Astrocyte (in vitro differentiated cells and primary cell): ENCODE measurements around the gene HS6ST3. TPM values are rescaled to one million over a fixed set of nuclear protein-coding genes. Genes with fewer than 3 reads are reported as not detected.

Source experiments
- DNase-seq: peaks from one replicate; pipeline ENCODE4 v3.0.0-alpha.2; 2010; ENCODE audit warnings: low read depth
- FAIRE-seq: peaks from 2 replicates; lab custom pipeline; 2011; peaks lifted over from hg19 to GRCh38; lab: Jason Lieb, UNC
- H2AFZ ChIP-seq: 2 replicates; pipeline ENCODE4 v1.6.0; 2012; ENCODE audit warnings: low read depth, low read length, inconsistent platforms
- H3K27ac ChIP-seq: 2 replicates; pipeline ENCODE4 v1.5.1; 2011; ENCODE audit warnings: low read depth, low read length, inconsistent platforms
- H3K27me3 ChIP-seq: 2 replicates; pipeline ENCODE4 v1.6.0; 2011; ENCODE audit warnings: low read length, inconsistent platforms; ENCODE audit not compliant: insufficient read depth
- H3K36me3 ChIP-seq: 2 replicates; pipeline ENCODE4 v1.5.1; 2011; ENCODE audit warnings: low read length, inconsistent platforms; ENCODE audit not compliant: insufficient read depth
- H3K4me1 ChIP-seq: 2 replicates; pipeline ENCODE4 v1.5.1; 2011; ENCODE audit warnings: low read length, inconsistent platforms; ENCODE audit not compliant: insufficient read depth
- H3K4me2 ChIP-seq: 2 replicates; pipeline ENCODE4 v1.6.0; 2012; ENCODE audit warnings: low read length, inconsistent platforms
- H3K4me3 ChIP-seq: 2 replicates; pipeline ENCODE4 v1.5.1; 2011; ENCODE audit warnings: low read depth, mild to moderate bottlenecking, low read length, inconsistent platforms; ENCODE audit not compliant: insufficient read depth
- H3K79me2 ChIP-seq: 2 replicates; pipeline ENCODE4 v1.6.0; 2012; ENCODE audit warnings: mild to moderate bottlenecking, low read length, inconsistent platforms; ENCODE audit not compliant: insufficient read depth
- H3K9ac ChIP-seq: 2 replicates; pipeline ENCODE4 v1.6.0; 2012; ENCODE audit warnings: mild to moderate bottlenecking, low read length, inconsistent platforms
- H3K9me3 ChIP-seq: 2 replicates; pipeline ENCODE4 v1.5.1; 2012; ENCODE audit warnings: low read depth, mild to moderate bottlenecking, low read length, inconsistent platforms; ENCODE audit not compliant: insufficient read depth
- H4K20me1 ChIP-seq: 2 replicates; pipeline ENCODE4 v1.6.0; 2012; ENCODE audit warnings: low read length, inconsistent platforms; ENCODE audit not compliant: insufficient read depth
- H3K27ac Mint-ChIP-seq: one replicate; pipeline ENCODE4 v1.8.0; 2021; ENCODE audit warnings: mild to moderate bottlenecking, mixed read lengths; ENCODE audit not compliant: unreplicated experiment
- H3K27me3 Mint-ChIP-seq: one replicate; pipeline ENCODE4 v1.8.0; 2021; ENCODE audit warnings: low read depth, mixed read lengths; ENCODE audit not compliant: unreplicated experiment
- H3K36me3 Mint-ChIP-seq: one replicate; pipeline ENCODE4 v1.8.0; 2021; ENCODE audit warnings: low read depth, mixed read lengths; ENCODE audit not compliant: unreplicated experiment
- H3K4me1 Mint-ChIP-seq: one replicate; pipeline ENCODE4 v1.8.0; 2021; ENCODE audit warnings: low read depth, mixed read lengths; ENCODE audit not compliant: unreplicated experiment
- H3K4me3 Mint-ChIP-seq: one replicate; pipeline ENCODE4 v1.8.0; 2021; ENCODE audit warnings: mild to moderate bottlenecking, moderate library complexity, mixed read lengths; ENCODE audit not compliant: unreplicated experiment
- H3K9me3 Mint-ChIP-seq: one replicate; pipeline ENCODE4 v1.8.0; 2021; ENCODE audit warnings: mild to moderate bottlenecking, mixed read lengths; ENCODE audit not compliant: unreplicated experiment
- EZH2 ChIP-seq: IDR thresholded peaks from 2 replicates; pipeline ENCODE4 v1.6.1; 2012; ENCODE audit warnings: mild to moderate bottlenecking, low read length, inconsistent platforms; ENCODE audit not compliant: insufficient read depth
- total RNA-seq: library from RNA; stranded (reverse); gene quantifications from 2 replicates; pipeline ENCODE4 v1.2.1, GENCODE V29; 2021
- TF ChIP-seq, protein P1 (sequence below): IDR thresholded peaks from 2 replicates; pipeline ENCODE4 v1.5.1; 2011; ENCODE audit warnings: low read depth, mild to moderate bottlenecking, inconsistent platforms, low read length, moderate library complexity; ENCODE audit not compliant: insufficient read depth

HS6ST3 gene
- total RNA-seq, 1 donor from 2014 or later, result 0.07 TPM

DNA sequence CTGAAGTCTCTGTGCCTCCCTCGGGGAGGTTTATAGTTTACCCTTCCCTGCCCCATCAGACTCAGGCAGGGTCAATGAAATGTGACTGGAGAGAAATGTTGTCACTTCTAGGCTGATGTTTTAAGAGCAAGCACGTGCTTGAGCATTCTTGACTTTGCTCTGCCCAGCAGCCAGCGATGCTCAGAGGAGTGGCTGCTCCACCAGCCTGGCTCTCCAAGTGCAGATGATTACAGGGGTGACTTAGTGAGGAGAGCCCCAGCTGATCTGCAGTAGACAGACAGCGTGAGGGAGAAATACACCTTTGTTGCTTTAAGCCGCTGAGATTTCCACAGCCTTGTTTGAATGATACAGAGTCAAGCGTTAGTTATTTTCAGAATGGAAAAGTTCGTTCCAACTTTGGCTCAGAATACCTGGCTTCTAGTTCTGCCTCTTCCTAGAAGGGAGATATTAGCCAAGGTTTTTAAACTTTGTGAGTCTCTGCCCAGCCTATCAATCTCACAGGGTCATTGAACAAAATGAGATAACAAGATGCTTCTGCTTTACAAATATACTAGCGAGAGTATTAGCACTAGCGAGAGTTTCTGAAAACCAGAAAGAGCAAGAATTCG lies 760.7 kb downstream of the HS6ST3 start:
- no peaks in the 10 kb centered on the region for H3K4me1 Mint-ChIP-seq

DNA sequence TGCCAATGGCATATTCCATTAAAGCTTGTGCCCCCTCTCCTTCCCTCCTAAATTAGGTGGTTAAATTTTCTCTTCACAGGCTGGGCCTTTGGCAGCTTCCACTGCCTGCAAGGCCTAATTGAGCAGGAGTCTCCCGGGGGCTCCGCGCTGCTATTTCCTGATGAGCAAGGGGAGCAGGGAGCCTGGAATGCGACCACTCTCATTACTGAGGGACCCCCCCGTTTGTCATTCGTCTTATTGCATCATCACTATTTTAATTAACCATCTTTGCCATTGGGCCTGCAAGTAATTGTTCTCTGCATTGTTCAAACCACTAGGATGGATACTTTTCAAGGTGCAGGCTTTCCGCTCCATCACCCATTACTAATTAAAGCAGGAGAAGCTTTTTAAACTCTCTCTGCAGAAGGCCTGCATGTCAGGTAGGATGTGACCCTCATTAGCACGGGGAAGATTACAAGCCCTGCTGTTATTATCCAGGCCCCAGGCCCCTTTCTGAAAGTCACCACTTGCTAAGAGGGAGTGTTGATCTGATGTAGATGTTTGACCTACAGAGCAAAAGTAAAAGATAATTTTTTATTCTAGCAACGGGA lies 762.0 kb downstream of the HS6ST3 start:
- Mint-ChIP-seq H3K9me3 (no peaks in the 10 kb centered on the region), H3K36me3 (no peaks in the 10 kb centered on the region)

More for the DNA sequence above, 760.7 kb downstream of the HS6ST3 start:
- no peak overlapping the region for H3K4me2 ChIP-seq
- no peaks in the 10 kb centered on the region for H4K20me1 ChIP-seq
- no peaks in the 10 kb centered on the region for H3K36me3 Mint-ChIP-seq
- no peak overlapping the region for H3K4me3 Mint-ChIP-seq
- no peaks in the 10 kb centered on the region for H3K27me3 ChIP-seq
- no peaks in the 10 kb centered on the region for H3K27me3 Mint-ChIP-seq
- DNase-seq (no peak), FAIRE-seq (no peak)
- no peak for TF ChIP-seq EZH2
- TF ChIP-seq, protein P1, sequence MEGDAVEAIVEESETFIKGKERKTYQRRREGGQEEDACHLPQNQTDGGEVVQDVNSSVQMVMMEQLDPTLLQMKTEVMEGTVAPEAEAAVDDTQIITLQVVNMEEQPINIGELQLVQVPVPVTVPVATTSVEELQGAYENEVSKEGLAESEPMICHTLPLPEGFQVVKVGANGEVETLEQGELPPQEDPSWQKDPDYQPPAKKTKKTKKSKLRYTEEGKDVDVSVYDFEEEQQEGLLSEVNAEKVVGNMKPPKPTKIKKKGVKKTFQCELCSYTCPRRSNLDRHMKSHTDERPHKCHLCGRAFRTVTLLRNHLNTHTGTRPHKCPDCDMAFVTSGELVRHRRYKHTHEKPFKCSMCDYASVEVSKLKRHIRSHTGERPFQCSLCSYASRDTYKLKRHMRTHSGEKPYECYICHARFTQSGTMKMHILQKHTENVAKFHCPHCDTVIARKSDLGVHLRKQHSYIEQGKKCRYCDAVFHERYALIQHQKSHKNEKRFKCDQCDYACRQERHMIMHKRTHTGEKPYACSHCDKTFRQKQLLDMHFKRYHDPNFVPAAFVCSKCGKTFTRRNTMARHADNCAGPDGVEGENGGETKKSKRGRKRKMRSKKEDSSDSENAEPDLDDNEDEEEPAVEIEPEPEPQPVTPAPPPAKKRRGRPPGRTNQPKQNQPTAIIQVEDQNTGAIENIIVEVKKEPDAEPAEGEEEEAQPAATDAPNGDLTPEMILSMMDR, result no peak
- no peaks in the 10 kb centered on the region for H3K79me2 ChIP-seq
- H3K27ac ChIP-seq, result no peak overlapping the region
- H2AFZ ChIP-seq, result no peak overlapping the region
- H3K4me1 ChIP-seq, result no peaks in the 10 kb centered on the region
- H3K4me3 ChIP-seq, result no peak overlapping the region
- peaks cover 3% of the 10 kb centered on the region for H3K9me3 ChIP-seq
- H3K9ac ChIP-seq, result no peak overlapping the region
- H3K27ac Mint-ChIP-seq, result no peak overlapping the region
- no peaks in the 10 kb centered on the region for H3K36me3 ChIP-seq
- no peaks in the 10 kb centered on the region for H3K9me3 Mint-ChIP-seq

More for the DNA sequence above, 762.0 kb downstream of the HS6ST3 start:
- Histone ChIP-seq H3K9ac (no peak overlapping the region), H4K20me1 (no peaks in the 10 kb centered on the region), H3K79me2 (no peaks in the 10 kb centered on the region), H3K4me2 (no peak overlapping the region), H3K4me3 (no peak overlapping the region), H3K9me3 (peaks cover 3% of the 10 kb centered on the region), H3K36me3 (no peaks in the 10 kb centered on the region), H3K4me1 (no peaks in the 10 kb centered on the region), H2AFZ (no peak overlapping the region), H3K27ac (no peak overlapping the region), H3K27me3 (no peaks in the 10 kb centered on the region)
- no peak for FAIRE-seq
- Mint-ChIP-seq H3K27me3 (no peaks in the 10 kb centered on the region), H3K4me3 (no peak overlapping the region), H3K4me1 (no peaks in the 10 kb centered on the region), H3K27ac (no peak overlapping the region)
- TF ChIP-seq, protein P1, result no peak
- TF ChIP-seq EZH2, result no peak
- DNase-seq, result no peak
